GM12878 (cell line): Measurements from ENCODE around the gene COL1A1. TPM values are rescaled to one million over a fixed set of nuclear protein-coding genes. Genes with fewer than 3 reads are reported as not detected.

Experiments used
- ATAC-seq: fragments of 200-7000 bp; cut with Tn5 transposase; 3 replicates; pipeline ENCODE4 v1.9.1; 2020; ENCODE audit warnings: mild to moderate bottlenecking, moderate library complexity
- BruUV-seq: library from RNA; stranded (reverse); fragments of 400-500 nt; replicated peaks from 2 replicates; lab custom pipeline; 2021; lab: Mats Ljungman, UMichigan
- CTCF ChIA-PET: fragments of 300-600 bp; sonication (Branson Sonifier 250); formaldehyde crosslinking; extraction: SDS; loops from one replicate; lab custom pipeline; 2021; ENCODE audit warnings: inconsistent platforms; lab: Yijun Ruan, JAX
- POLR2A ChIA-PET: fragments of 350-600 bp; formaldehyde crosslinking; extraction: SDS; loops from one replicate; lab custom pipeline; 2021; ENCODE audit warnings: inconsistent platforms; lab: Charles Lee
- RAD21 ChIA-PET: fragments of 300-600 bp; sonication (Branson Sonifier 250); formaldehyde crosslinking; loops from one replicate; lab custom pipeline; 2023; ENCODE audit warnings: antibody characterized with exemption; ENCODE audit not compliant: unreplicated experiment; lab: Charles Lee
- SMC1A ChIA-PET: fragments of 300-600 bp; sonication (Branson Sonifier 250); formaldehyde crosslinking; loops from one replicate; lab custom pipeline; 2023; ENCODE audit not compliant: unreplicated experiment, uncharacterized antibody; lab: Charles Lee
- DNase-seq: peaks from one replicate; pipeline ENCODE4 v3.0.0-alpha.2; 2011; ENCODE audit warnings: low read depth, low spot score
- FAIRE-seq: peaks from 3 replicates; lab custom pipeline; 2011; peaks lifted over from hg19 to GRCh38; lab: Jason Lieb, UNC
- H2AFZ ChIP-seq: 2 replicates; pipeline ENCODE4 v1.6.0; 2011; ENCODE audit warnings: low read depth, low read length, control low read depth; ENCODE audit not compliant: control insufficient read depth
- H3K27ac ChIP-seq: 2 replicates; pipeline ENCODE4 v1.5.1; 2011; ENCODE audit warnings: control low read depth; ENCODE audit not compliant: control insufficient read depth, insufficient read depth
- H3K27me3 ChIP-seq, 2 experiments: replicated peaks in 1 of 2; 2 replicates each; pipeline versions ENCODE4 v1.6.0 to v1.6.1; 2011; ENCODE audit warnings: low read length in 1 of 2; ENCODE audit not compliant: control insufficient read depth in 2 of 2, insufficient read depth in 2 of 2
- H3K36me3 ChIP-seq, 2 experiments: 2 replicates each; pipeline ENCODE4 v1.5.1; 2011; ENCODE audit warnings: low read length in 1 of 2; ENCODE audit not compliant: control insufficient read depth in 2 of 2, insufficient read depth in 2 of 2
- H3K4me1 ChIP-seq: 2 replicates; pipeline ENCODE4 v1.6.1; 2011; ENCODE audit warnings: mild to moderate bottlenecking, low read length, moderate library complexity, mixed read lengths; ENCODE audit not compliant: control insufficient read depth, insufficient read depth
- H3K4me2 ChIP-seq: 2 replicates; pipeline ENCODE4 v1.6.0; 2011; ENCODE audit warnings: control low read depth; ENCODE audit not compliant: control insufficient read depth, insufficient read depth
- H3K4me3 ChIP-seq: fragments of 200-600 bp; sonication (generic); 2 replicates; pipeline ENCODE4 v1.5.1; 2016
- H3K79me2 ChIP-seq: 2 replicates; pipeline ENCODE4 v1.6.0; 2011; ENCODE audit warnings: low read length; ENCODE audit not compliant: control insufficient read depth, insufficient read depth
- H3K9ac ChIP-seq: 2 replicates; pipeline ENCODE4 v1.8.0; 2011; ENCODE audit warnings: low read length, control low read depth, mixed read lengths; ENCODE audit not compliant: control insufficient read depth, insufficient read depth
- H3K9me3 ChIP-seq: replicated peaks from 3 replicates; pipeline ENCODE4 v1.5.1; 2011; ENCODE audit warnings: mild to moderate bottlenecking, low read length; ENCODE audit not compliant: control insufficient read depth, insufficient read depth
- H4K20me1 ChIP-seq: 2 replicates; pipeline ENCODE4 v1.6.0; 2011; ENCODE audit not compliant: control insufficient read depth, insufficient read depth
- ATF3 ChIP-seq: IDR thresholded peaks from 2 replicates; pipeline ENCODE4 v1.6.1; 2011; ENCODE audit warnings: low read depth, mild to moderate bottlenecking, low read length, moderate library complexity, borderline replicate concordance; ENCODE audit errors: extremely low read depth
- BHLHE40 ChIP-seq, 2 experiments: fragments of 450-650 bp in 1 of 2; IDR thresholded peaks; 2 replicates each; pipeline ENCODE4 v1.6.1; 2011 to 2017; ENCODE audit warnings: low read depth in 2 of 2, borderline replicate concordance in 1 of 2, improper control_type of control experiment in 1 of 2, low read length in 1 of 2, mild to moderate bottlenecking in 1 of 2
- JUNB ChIP-seq: IDR thresholded peaks from 2 replicates; pipeline ENCODE4 v1.6.1; 2016; ENCODE audit warnings: antibody characterized with exemption, mild to moderate bottlenecking
- MEF2B ChIP-seq: fragments of 450-650 bp; IDR thresholded peaks from 2 replicates; pipeline ENCODE4 v1.6.1; 2018; ENCODE audit warnings: mild to moderate bottlenecking, moderate library complexity; ENCODE audit not compliant: partially characterized antibody, poor library complexity, severe bottlenecking
- NFXL1 ChIP-seq: fragments of 450-650 bp; IDR thresholded peaks from 2 replicates; pipeline ENCODE4 v1.6.1; 2017; ENCODE audit warnings: antibody characterized with exemption, mild to moderate bottlenecking, borderline replicate concordance
- NKRF ChIP-seq: fragments of 450-650 bp; conservative IDR thresholded peaks from 2 replicates; pipeline ENCODE4 v1.6.1; 2017; ENCODE audit warnings: mild to moderate bottlenecking, moderate library complexity
- WGBS: methylation state at CpG from one replicate; pipeline ENCODE4 v1.1.6; 2016; ENCODE audit warnings: low lambda C conversion rate; ENCODE audit not compliant: insufficient replicate concordance, insufficient coverage; ENCODE audit errors: missing lambda C conversion rate; 5-methylcytosine and 5-hydroxymethylcytosine counted together
- in situ Hi-C: fragments of 300-500 bp; cut with MboI; formaldehyde crosslinking; loops from 9 replicates; pipeline ENCODE4 v1.14.3; 2018; ENCODE audit warnings: mixed read lengths
- intact Hi-C: fragments of 100-400 bp; cut with micrococcal nuclease; formaldehyde crosslinking; loops from one replicate; pipeline ENCODE4 v1.14.2; 2022; ENCODE audit not compliant: unreplicated experiment
- polyA plus RNA-seq, 11 experiments: library from polyadenylated mRNA; depleted of rRNA in 4 of 11; unstranded in 6 of 11; stranded (reverse) in 5 of 11; fragments of >200 nt; fragmentation: Nextera tagmentation in 4 of 11; fragmentation: Illumina TruSeq in 1 of 11; extraction: Ambion mirVana in 4 of 11; extraction: Trizol in 1 of 11; gene quantifications; 1 replicate in 1 of 11; 2 replicates in 10 of 11; pipeline versions ENCODE4 v1.2.1 to v1.2.3, GENCODE V29; 2011 to 2016; ENCODE audit warnings: inconsistent platforms in 2 of 11, missing spikeins in 2 of 11, low read depth in 1 of 11
- total RNA-seq, 4 experiments: library from RNA; depleted of rRNA in 3 of 4; stranded (reverse); fragments of >200 nt in 3 of 4; fragmentation: Illumina TruSeq in 1 of 4; extraction: Trizol in 1 of 4; gene quantifications; 2 replicates each; pipeline versions ENCODE4 v1.2.1 to v1.2.3, GENCODE V29; 2013 to 2021

Gene COL1A1
- total and polyA plus RNA-seq, 10 of the 15 experiments (the other 5 are each of a cell fraction or from before 2014, with no cell fraction given): 0.18 to 7.7 (median 2.3) TPM

DNA sequence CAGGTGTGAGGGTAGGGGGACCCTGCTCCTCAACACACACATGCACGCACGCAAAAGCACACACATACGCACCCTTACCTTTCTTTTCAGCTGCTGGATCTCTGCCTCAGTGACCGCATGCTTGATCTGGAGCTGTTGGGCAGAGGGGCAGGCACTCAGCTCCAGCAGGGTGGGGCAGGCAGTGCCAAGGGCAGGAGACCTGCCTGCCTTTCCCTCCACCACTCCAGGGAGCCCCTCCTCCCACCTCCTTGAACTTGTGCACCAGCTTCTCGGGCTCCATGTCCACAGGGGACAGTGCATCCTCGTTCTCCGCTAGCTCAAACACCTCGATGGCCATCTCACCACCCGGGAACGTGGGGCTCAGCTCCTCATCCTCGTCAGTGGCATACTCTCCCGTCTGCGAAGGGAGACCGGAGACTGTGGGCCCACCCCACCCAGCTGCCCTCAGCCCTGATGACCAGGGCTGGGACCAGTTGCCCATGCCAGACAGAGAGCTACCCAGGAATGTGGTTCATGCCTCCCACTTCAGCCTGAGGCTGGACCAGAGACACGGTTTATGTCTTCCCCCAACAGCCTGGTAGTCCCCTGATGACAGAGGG is 62.1 kb downstream of the COL1A1 start:
- ATAC-seq (no peak), DNase-seq (no peak), FAIRE-seq (no peak)
- H2AFZ ChIP-seq: no peak overlapping the region
- peaks cover 28% of the 10 kb centered on the region for H3K4me1 ChIP-seq
- ChIA-PET POLR2A (interaction anchor here (0.6 to 1.4 kb wide), 6 partner anchors 8 to 22 kb away, joined by 3 to 6 read pairs (median 4); partner anchors contain the start of gene PPP1R9B), SMC1A (interaction anchor here (1.0 to 3.7 kb wide), 8 partner anchors 9 to 45 kb away, joined by 3 to 29 read pairs (median 6); no protein-coding TSS in a partner anchor), RAD21 (interaction anchor here (0.6 to 1.7 kb wide), 8 partner anchors 9 to 39 kb away, joined by 3 to 7 read pairs (median 3); no protein-coding TSS in a partner anchor), CTCF (interaction anchor here (0.5 to 6.9 kb wide), 21 partner anchors 8 to 133 kb away, joined by 3 to 87 read pairs (median 8); partner anchors contain the start of genes COL1A1, PDK2, PPP1R9B and SAMD14)
- H3K9me3 ChIP-seq: no peaks in the 10 kb centered on the region
- peaks cover 25% of the 10 kb centered on the region for H3K79me2 ChIP-seq
- no TSS peak for BruUV-seq
- H3K27me3 ChIP-seq: no peaks in the 10 kb centered on the region
- H3K9ac ChIP-seq: no peak overlapping the region
- in situ Hi-C loops: no loop called here
- H3K4me3 ChIP-seq: no peak overlapping the region
- TF ChIP-seq MEF2B: no peak
- no peak for TF ChIP-seq NKRF
- TF ChIP-seq NFXL1: no peak
- TF ChIP-seq JUNB: no peak
- no peak for TF ChIP-seq ATF3
- TF ChIP-seq BHLHE40 (IDR thresholded peaks at IDR 0.05; ENCODE audit: borderline replicate concordance in 1 of 2, low read depth in 2 of 2, low read length in 1 of 2): no peak
- no peak overlapping the region for H3K4me2 ChIP-seq
- peaks cover 22% of the 10 kb centered on the region for H4K20me1 ChIP-seq
- no peak overlapping the region for H3K27ac ChIP-seq
- WGBS: 88% methylated on average over 15 of the region's 15 CpGs
- peaks cover 61 to 79% of the 10 kb centered on the region in 2 experiments for H3K36me3 ChIP-seq
- intact Hi-C loops: no loop called here
